GM12878 (cell line): ENCODE measurements around the gene OR6C76. TPM values are rescaled to one million over a fixed set of nuclear protein-coding genes. Genes with fewer than 3 reads are reported as not detected.

Experiments used
- ATAC-seq: fragments of 200-7000 bp; cut with Tn5 transposase; 3 replicates; pipeline ENCODE4 v1.9.1; 2020; ENCODE audit warnings: mild to moderate bottlenecking, moderate library complexity
- BruUV-seq: library from RNA; stranded (reverse); fragments of 400-500 nt; replicated peaks from 2 replicates; lab custom pipeline; 2021; lab: Mats Ljungman, UMichigan
- CTCF ChIA-PET: fragments of 300-600 bp; sonication (Branson Sonifier 250); formaldehyde crosslinking; extraction: SDS; loops from one replicate; lab custom pipeline; 2021; ENCODE audit warnings: inconsistent platforms; lab: Yijun Ruan, JAX
- POLR2A ChIA-PET: fragments of 350-600 bp; formaldehyde crosslinking; extraction: SDS; loops from one replicate; lab custom pipeline; 2021; ENCODE audit warnings: inconsistent platforms; lab: Charles Lee
- RAD21 ChIA-PET: fragments of 300-600 bp; sonication (Branson Sonifier 250); formaldehyde crosslinking; loops from one replicate; lab custom pipeline; 2023; ENCODE audit warnings: antibody characterized with exemption; ENCODE audit not compliant: unreplicated experiment; lab: Charles Lee
- SMC1A ChIA-PET: fragments of 300-600 bp; sonication (Branson Sonifier 250); formaldehyde crosslinking; loops from one replicate; lab custom pipeline; 2023; ENCODE audit not compliant: unreplicated experiment, uncharacterized antibody; lab: Charles Lee
- DNase-seq: peaks from one replicate; pipeline ENCODE4 v3.0.0-alpha.2; 2011; ENCODE audit warnings: low read depth, low spot score
- FAIRE-seq: peaks from 3 replicates; lab custom pipeline; 2011; peaks lifted over from hg19 to GRCh38; lab: Jason Lieb, UNC
- H2AFZ ChIP-seq: 2 replicates; pipeline ENCODE4 v1.6.0; 2011; ENCODE audit warnings: low read depth, low read length, control low read depth; ENCODE audit not compliant: control insufficient read depth
- H3K27ac ChIP-seq: 2 replicates; pipeline ENCODE4 v1.5.1; 2011; ENCODE audit warnings: control low read depth; ENCODE audit not compliant: control insufficient read depth, insufficient read depth
- H3K27me3 ChIP-seq, 2 experiments: replicated peaks in 1 of 2; 2 replicates each; pipeline versions ENCODE4 v1.6.0 to v1.6.1; 2011; ENCODE audit warnings: low read length in 1 of 2; ENCODE audit not compliant: control insufficient read depth in 2 of 2, insufficient read depth in 2 of 2
- H3K36me3 ChIP-seq, 2 experiments: 2 replicates each; pipeline ENCODE4 v1.5.1; 2011; ENCODE audit warnings: low read length in 1 of 2; ENCODE audit not compliant: control insufficient read depth in 2 of 2, insufficient read depth in 2 of 2
- H3K4me1 ChIP-seq: 2 replicates; pipeline ENCODE4 v1.6.1; 2011; ENCODE audit warnings: mild to moderate bottlenecking, low read length, moderate library complexity, mixed read lengths; ENCODE audit not compliant: control insufficient read depth, insufficient read depth
- H3K4me2 ChIP-seq: 2 replicates; pipeline ENCODE4 v1.6.0; 2011; ENCODE audit warnings: control low read depth; ENCODE audit not compliant: control insufficient read depth, insufficient read depth
- H3K4me3 ChIP-seq: fragments of 200-600 bp; sonication (generic); 2 replicates; pipeline ENCODE4 v1.5.1; 2016
- H3K79me2 ChIP-seq: 2 replicates; pipeline ENCODE4 v1.6.0; 2011; ENCODE audit warnings: low read length; ENCODE audit not compliant: control insufficient read depth, insufficient read depth
- H3K9ac ChIP-seq: 2 replicates; pipeline ENCODE4 v1.8.0; 2011; ENCODE audit warnings: low read length, control low read depth, mixed read lengths; ENCODE audit not compliant: control insufficient read depth, insufficient read depth
- H3K9me3 ChIP-seq: replicated peaks from 3 replicates; pipeline ENCODE4 v1.5.1; 2011; ENCODE audit warnings: mild to moderate bottlenecking, low read length; ENCODE audit not compliant: control insufficient read depth, insufficient read depth
- H4K20me1 ChIP-seq: 2 replicates; pipeline ENCODE4 v1.6.0; 2011; ENCODE audit not compliant: control insufficient read depth, insufficient read depth
- CHD4 ChIP-seq: fragments of 200-600 bp; sonication (generic); IDR thresholded peaks from 2 replicates; pipeline ENCODE4 v1.6.1; 2016; ENCODE audit warnings: mild to moderate bottlenecking
- DPF2 ChIP-seq: fragments of 450-650 bp; IDR thresholded peaks from 2 replicates; pipeline ENCODE4 v1.6.1; 2017; ENCODE audit warnings: mild to moderate bottlenecking
- EZH2 ChIP-seq: IDR thresholded peaks from 2 replicates; pipeline ENCODE4 v1.6.1; 2012; ENCODE audit warnings: low read depth, mild to moderate bottlenecking, control low read depth, inconsistent platforms, low read length, borderline replicate concordance; ENCODE audit not compliant: control insufficient read depth
- JUNB ChIP-seq: IDR thresholded peaks from 2 replicates; pipeline ENCODE4 v1.6.1; 2016; ENCODE audit warnings: antibody characterized with exemption, mild to moderate bottlenecking
- KLF5 ChIP-seq: fragments of 450-650 bp; IDR thresholded peaks from 2 replicates; pipeline ENCODE4 v1.6.1; 2014; ENCODE audit warnings: mild to moderate bottlenecking; ENCODE audit not compliant: partially characterized antibody
- MEF2A ChIP-seq: IDR thresholded peaks from 2 replicates; pipeline ENCODE4 v1.6.1; 2011; ENCODE audit warnings: low read depth, mild to moderate bottlenecking, low read length, moderate library complexity; ENCODE audit not compliant: insufficient read depth
- PAX5 ChIP-seq: IDR thresholded peaks from 2 replicates; pipeline ENCODE4 v1.6.1; 2011; ENCODE audit warnings: low read depth, low read length, borderline replicate concordance
- POLR2AphosphoS2 ChIP-seq: IDR thresholded peaks from 2 replicates; pipeline ENCODE4 v1.6.1; 2011; ENCODE audit warnings: low read depth, mild to moderate bottlenecking, low read length, improper control_type of control experiment, moderate library complexity
- SMAD5 ChIP-seq: IDR thresholded peaks from 2 replicates; pipeline ENCODE4 v1.6.1; 2016; ENCODE audit warnings: antibody characterized with exemption, low read depth
- SUZ12 ChIP-seq: fragments of 200-600 bp; sonication (generic); IDR thresholded peaks from one replicate; pipeline ENCODE4 v1.6.1; 2018; ENCODE audit warnings: antibody characterized with exemption, mild to moderate bottlenecking; ENCODE audit not compliant: unreplicated experiment
- WGBS: methylation state at CpG from one replicate; pipeline ENCODE4 v1.1.6; 2016; ENCODE audit warnings: low lambda C conversion rate; ENCODE audit not compliant: insufficient replicate concordance, insufficient coverage; ENCODE audit errors: missing lambda C conversion rate; 5-methylcytosine and 5-hydroxymethylcytosine counted together
- in situ Hi-C: fragments of 300-500 bp; cut with MboI; formaldehyde crosslinking; loops from 9 replicates; pipeline ENCODE4 v1.14.3; 2018; ENCODE audit warnings: mixed read lengths
- intact Hi-C: fragments of 100-400 bp; cut with micrococcal nuclease; formaldehyde crosslinking; loops from one replicate; pipeline ENCODE4 v1.14.2; 2022; ENCODE audit not compliant: unreplicated experiment
- polyA plus RNA-seq, 11 experiments: library from polyadenylated mRNA; depleted of rRNA in 4 of 11; unstranded in 6 of 11; stranded (reverse) in 5 of 11; fragments of >200 nt; fragmentation: Nextera tagmentation in 4 of 11; fragmentation: Illumina TruSeq in 1 of 11; extraction: Ambion mirVana in 4 of 11; extraction: Trizol in 1 of 11; gene quantifications; 1 replicate in 1 of 11; 2 replicates in 10 of 11; pipeline versions ENCODE4 v1.2.1 to v1.2.3, GENCODE V29; 2011 to 2016; ENCODE audit warnings: inconsistent platforms in 2 of 11, missing spikeins in 2 of 11, low read depth in 1 of 11
- total RNA-seq, 4 experiments: library from RNA; depleted of rRNA in 3 of 4; stranded (reverse); fragments of >200 nt in 3 of 4; fragmentation: Illumina TruSeq in 1 of 4; extraction: Trizol in 1 of 4; gene quantifications; 2 replicates each; pipeline versions ENCODE4 v1.2.1 to v1.2.3, GENCODE V29; 2013 to 2021
- TF ChIP-seq, protein P1 (sequence below): fragments of 450-650 bp; IDR thresholded peaks from 2 replicates; pipeline ENCODE4 v1.6.1; 2017; ENCODE audit warnings: mild to moderate bottlenecking, moderate library complexity
- TF ChIP-seq, protein P2 (sequence below): fragments of 450-650 bp; IDR thresholded peaks from 2 replicates; pipeline ENCODE4 v1.6.1; 2017; ENCODE audit warnings: borderline replicate concordance

The OR6C76 gene
- total and polyA plus RNA-seq, 10 of the 15 experiments (the other 5 are each of a cell fraction or from before 2014, with no cell fraction given) = not detected

DNA sequence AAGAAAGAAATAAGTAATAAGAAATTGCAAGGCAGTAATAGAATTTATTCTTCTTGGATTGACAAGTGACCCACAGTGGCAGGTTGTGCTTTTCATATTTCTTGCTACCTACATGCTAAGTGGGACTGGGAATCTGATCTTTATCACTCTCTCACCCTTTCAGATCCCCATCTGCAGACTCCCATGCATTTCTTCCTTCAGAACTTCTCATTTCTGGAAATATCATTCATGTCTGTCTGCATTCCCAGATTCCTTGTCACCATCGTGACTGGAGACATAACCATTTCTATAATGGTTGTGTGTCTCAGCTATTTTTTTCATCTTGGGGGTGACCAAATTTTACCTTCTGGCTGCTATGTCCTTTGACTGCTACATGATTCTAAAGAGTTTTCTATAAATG is 29.7 kb upstream of the OR6C76 start (continued):
- TF ChIP-seq, protein P1, sequence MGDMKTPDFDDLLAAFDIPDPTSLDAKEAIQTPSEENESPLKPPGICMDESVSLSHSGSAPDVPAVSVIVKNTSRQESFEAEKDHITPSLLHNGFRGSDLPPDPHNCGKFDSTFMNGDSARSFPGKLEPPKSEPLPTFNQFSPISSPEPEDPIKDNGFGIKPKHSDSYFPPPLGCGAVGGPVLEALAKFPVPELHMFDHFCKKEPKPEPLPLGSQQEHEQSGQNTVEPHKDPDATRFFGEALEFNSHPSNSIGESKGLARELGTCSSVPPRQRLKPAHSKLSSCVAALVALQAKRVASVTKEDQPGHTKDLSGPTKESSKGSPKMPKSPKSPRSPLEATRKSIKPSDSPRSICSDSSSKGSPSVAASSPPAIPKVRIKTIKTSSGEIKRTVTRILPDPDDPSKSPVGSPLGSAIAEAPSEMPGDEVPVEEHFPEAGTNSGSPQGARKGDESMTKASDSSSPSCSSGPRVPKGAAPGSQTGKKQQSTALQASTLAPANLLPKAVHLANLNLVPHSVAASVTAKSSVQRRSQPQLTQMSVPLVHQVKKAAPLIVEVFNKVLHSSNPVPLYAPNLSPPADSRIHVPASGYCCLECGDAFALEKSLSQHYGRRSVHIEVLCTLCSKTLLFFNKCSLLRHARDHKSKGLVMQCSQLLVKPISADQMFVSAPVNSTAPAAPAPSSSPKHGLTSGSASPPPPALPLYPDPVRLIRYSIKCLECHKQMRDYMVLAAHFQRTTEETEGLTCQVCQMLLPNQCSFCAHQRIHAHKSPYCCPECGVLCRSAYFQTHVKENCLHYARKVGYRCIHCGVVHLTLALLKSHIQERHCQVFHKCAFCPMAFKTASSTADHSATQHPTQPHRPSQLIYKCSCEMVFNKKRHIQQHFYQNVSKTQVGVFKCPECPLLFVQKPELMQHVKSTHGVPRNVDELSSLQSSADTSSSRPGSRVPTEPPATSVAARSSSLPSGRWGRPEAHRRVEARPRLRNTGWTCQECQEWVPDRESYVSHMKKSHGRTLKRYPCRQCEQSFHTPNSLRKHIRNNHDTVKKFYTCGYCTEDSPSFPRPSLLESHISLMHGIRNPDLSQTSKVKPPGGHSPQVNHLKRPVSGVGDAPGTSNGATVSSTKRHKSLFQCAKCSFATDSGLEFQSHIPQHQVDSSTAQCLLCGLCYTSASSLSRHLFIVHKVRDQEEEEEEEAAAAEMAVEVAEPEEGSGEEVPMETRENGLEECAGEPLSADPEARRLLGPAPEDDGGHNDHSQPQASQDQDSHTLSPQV = no peak
- no peak for TF ChIP-seq SMAD5

- H3K9ac ChIP-seq = no peak within 1 kb of the TSS
- BruUV-seq = no TSS peak
- H3K4me2 ChIP-seq = no peak within 1 kb of the TSS
- H3K9me3 ChIP-seq = no peaks in the 10 kb centered on the region
- SMC1A ChIA-PET = no interaction called here
- H3K4me3 ChIP-seq = no peak within 1 kb of the TSS
- H3K36me3 ChIP-seq = no peaks in the 10 kb centered on the region
- CTCF ChIA-PET = no interaction called here
- no peak within 1 kb of the TSS for H3K27ac ChIP-seq
- intact Hi-C loops (no loop called here), in situ Hi-C loops (no loop called here)
- RAD21 ChIA-PET = no interaction called here
- H3K79me2 ChIP-seq = no peaks in the 10 kb centered on the region
- no peaks in the 10 kb centered on the region for H3K4me1 ChIP-seq
- no peak for ATAC-seq
- WGBS = 77% methylated on average over 1 of the region's 1 CpG
- no peaks in the 10 kb centered on the region for H4K20me1 ChIP-seq
- no peak within 1 kb of the TSS for H2AFZ ChIP-seq
- no peak for DNase-seq
- FAIRE-seq = no peak
- POLR2A ChIA-PET = interaction anchor here (0.7 kb wide), 1 partner anchor 511 kb away, joined by 4 read pairs; no protein-coding TSS in a partner anchor
- no peaks in the 10 kb centered on the region for H3K27me3 ChIP-seq
- TF ChIP-seq PAX5 = no peak
- TF ChIP-seq KLF5 = no peak
- TF ChIP-seq EZH2 = no peak
- no peak for TF ChIP-seq JUNB
- TF ChIP-seq, protein P2, sequence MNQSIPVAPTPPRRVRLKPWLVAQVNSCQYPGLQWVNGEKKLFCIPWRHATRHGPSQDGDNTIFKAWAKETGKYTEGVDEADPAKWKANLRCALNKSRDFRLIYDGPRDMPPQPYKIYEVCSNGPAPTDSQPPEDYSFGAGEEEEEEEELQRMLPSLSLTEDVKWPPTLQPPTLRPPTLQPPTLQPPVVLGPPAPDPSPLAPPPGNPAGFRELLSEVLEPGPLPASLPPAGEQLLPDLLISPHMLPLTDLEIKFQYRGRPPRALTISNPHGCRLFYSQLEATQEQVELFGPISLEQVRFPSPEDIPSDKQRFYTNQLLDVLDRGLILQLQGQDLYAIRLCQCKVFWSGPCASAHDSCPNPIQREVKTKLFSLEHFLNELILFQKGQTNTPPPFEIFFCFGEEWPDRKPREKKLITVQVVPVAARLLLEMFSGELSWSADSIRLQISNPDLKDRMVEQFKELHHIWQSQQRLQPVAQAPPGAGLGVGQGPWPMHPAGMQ = no peak
- TF ChIP-seq CHD4 = no peak
- TF ChIP-seq SUZ12 = no peak
- no peak for TF ChIP-seq POLR2AphosphoS2
- TF ChIP-seq MEF2A = no peak
- TF ChIP-seq DPF2 = no peak
These were observed 25.8 kb upstream of the OR6C76 start, which contains the start of gene OR6C65 for GRCh38 chr12:55400229-55400628. Gene OR6C65, plus strand, starts transcription at chr12:55400529. Its CDS starts 0 bp downstream, at chr12:55400529.
